Measurements from ENCODE around the gene ENTPD7.

- TF ChIP-seq CTCF (IDR thresholded peaks at IDR 0.05) = no peak
- no peak for TF ChIP-seq POLR2A (IDR thresholded peaks at IDR 0.05)
Observed at GRCh38 chr10:99672884-99673283, 13.6 kb downstream of the ENTPD7 start.
